ENCODE measurements around the gene NCEH1.

NCEH1 gene

DNA sequence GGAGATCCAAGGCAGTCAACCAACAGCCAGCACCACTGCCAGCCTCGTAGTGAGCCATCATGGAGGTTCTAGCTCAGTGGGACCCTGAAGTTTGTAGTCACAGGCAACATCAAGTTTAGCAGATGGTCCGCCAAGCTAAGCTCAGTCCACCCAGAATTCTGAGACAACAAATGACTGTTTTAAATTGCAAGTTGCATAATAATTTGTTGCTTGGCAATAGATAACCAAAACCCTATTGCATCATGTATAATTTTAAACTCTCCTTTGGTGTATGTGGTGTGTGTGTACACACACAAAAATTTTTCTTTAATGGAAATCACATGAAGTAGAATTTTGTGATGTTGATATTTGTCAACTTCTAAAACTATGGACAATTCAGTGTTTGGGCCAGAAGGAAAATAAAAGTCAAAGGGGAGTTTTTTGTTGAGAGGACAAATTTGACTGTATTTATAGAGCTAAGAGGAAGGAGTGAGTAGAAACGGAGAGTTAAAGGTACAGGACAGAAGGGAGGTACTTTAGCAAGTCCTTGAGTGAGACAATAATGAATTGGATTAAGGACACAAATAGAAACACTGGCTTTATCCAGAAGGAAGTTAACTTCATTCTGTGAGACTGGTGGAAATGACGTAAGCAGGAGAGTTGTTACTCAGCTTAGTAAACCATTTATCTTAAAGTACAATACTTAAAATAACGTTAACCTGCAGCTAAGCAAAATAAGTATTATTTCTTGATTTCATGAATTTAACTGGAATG is 83.6 kb downstream of the NCEH1 start:
- Histone ChIP-seq H3K27ac (ENCODE audit: low read length) (no peak overlapping the region), H3K9me3 (ENCODE audit: insufficient read depth, low read length, severe bottlenecking) (no peaks in the 10 kb centered on the region), H3K27me3 (ENCODE audit: insufficient read depth, low read length, poor library complexity) (no peaks in the 10 kb centered on the region), H3K36me3 (ENCODE audit: insufficient read depth, low read length) (no peaks in the 10 kb centered on the region), H3K9ac (ENCODE audit: low read depth, low read length) (no peak overlapping the region), H3K4me2 (ENCODE audit: insufficient read depth, low read length) (no peak overlapping the region), H2AFZ (ENCODE audit: low read depth, low read length) (no peak overlapping the region), H3K4me1 (ENCODE audit: insufficient read depth, low read length) (peaks cover 20% of the 10 kb centered on the region), H3K4me3 (ENCODE audit: low read depth in 1 of 2, low read length in 2 of 2) (no peak overlapping the region), H3K79me2 (ENCODE audit: insufficient read depth, low read length) (no peaks in the 10 kb centered on the region), H4K20me1 (ENCODE audit: insufficient read depth, low read length) (no peaks in the 10 kb centered on the region)
- ATAC-seq (ENCODE audit: insufficient read depth, low read depth) (no peak), DNase-seq (no peak)
- TF ChIP-seq CTCF (IDR thresholded peaks at IDR 0.05; ENCODE audit: borderline replicate concordance, extremely low read depth, low read length, poor library complexity, severe bottlenecking) (no peak), EZH2 (IDR thresholded peaks at IDR 0.05; ENCODE audit: borderline replicate concordance, low read depth, low read length, severe bottlenecking) (no peak)

DNA sequence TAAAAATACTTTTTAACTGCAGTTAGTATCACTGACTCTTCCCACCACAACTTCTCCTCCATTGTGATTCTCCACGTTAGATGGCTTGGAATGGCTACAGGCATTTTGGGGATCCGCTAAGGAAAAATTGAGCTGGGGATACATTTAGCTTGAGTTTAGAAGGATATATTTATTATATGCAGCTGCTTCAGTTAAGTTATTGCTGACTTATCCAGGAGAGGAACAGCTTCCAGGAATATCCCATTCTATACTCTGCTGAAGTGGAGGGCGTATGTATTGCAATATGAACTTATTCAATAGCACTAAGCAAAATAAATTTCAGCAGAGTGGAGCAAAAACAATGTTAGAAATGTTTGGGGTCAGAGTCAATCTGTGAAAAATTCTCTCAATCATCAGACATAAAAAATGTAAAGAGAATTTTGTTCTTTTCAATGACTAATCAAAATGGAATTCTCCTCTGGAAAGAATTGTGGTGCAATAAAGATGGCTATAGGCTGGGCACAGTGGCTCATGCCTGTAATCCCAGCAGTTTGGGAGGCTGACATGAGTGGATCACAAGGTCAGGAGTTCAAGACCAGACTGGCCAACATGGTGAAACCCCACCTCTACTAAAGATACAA is 84.7 kb downstream of the NCEH1 start:
- peaks cover 28% of the 10 kb centered on the region for H3K4me1 ChIP-seq (ENCODE audit: insufficient read depth, low read length)

DNA sequence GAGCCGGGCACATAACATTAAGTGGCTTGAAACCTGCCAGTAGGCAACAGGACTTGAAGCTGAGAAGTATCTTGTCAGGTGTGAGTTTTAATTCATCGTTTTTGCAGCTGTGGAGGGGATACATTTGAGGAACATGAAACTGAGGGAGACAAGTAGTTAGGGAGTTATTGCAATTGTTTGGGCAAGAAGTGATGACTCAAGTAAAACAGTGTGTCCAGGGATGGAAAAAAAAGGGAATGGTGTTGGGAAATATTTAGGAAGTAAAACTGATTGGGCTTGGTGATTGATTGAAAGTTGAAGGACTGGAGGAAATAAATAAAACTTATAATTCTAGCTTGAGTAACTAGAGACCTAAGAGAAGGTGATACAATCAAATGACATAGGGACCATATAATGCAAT is 85.5 kb downstream of the NCEH1 start:
- H3K4me1 ChIP-seq (ENCODE audit: insufficient read depth, low read length) = peaks cover 28% of the 10 kb centered on the region
- H3K4me3 ChIP-seq (ENCODE audit: low read depth in 1 of 2, low read length in 2 of 2) = no peak overlapping the region
- DNase-seq (no peak), ATAC-seq (ENCODE audit: insufficient read depth, low read depth) (no peak)
- H3K9me3 ChIP-seq (ENCODE audit: insufficient read depth, low read length, severe bottlenecking) = no peaks in the 10 kb centered on the region
- H3K9ac ChIP-seq (ENCODE audit: low read depth, low read length) = no peak overlapping the region
- H2AFZ ChIP-seq (ENCODE audit: low read depth, low read length) = no peak overlapping the region
- no peaks in the 10 kb centered on the region for H3K36me3 ChIP-seq (ENCODE audit: insufficient read depth, low read length)
- H3K27me3 ChIP-seq (ENCODE audit: insufficient read depth, low read length, poor library complexity) = no peaks in the 10 kb centered on the region
- H4K20me1 ChIP-seq (ENCODE audit: insufficient read depth, low read length) = no peaks in the 10 kb centered on the region
- H3K4me2 ChIP-seq (ENCODE audit: insufficient read depth, low read length) = no peak overlapping the region
- no peak for TF ChIP-seq CTCF (IDR thresholded peaks at IDR 0.05; ENCODE audit: borderline replicate concordance, extremely low read depth, low read length, poor library complexity, severe bottlenecking)
- TF ChIP-seq EZH2 (IDR thresholded peaks at IDR 0.05; ENCODE audit: borderline replicate concordance, low read depth, low read length, severe bottlenecking) = no peak
- H3K79me2 ChIP-seq (ENCODE audit: insufficient read depth, low read length) = no peaks in the 10 kb centered on the region
- H3K27ac ChIP-seq (ENCODE audit: low read length) = no peak overlapping the region

More for the DNA sequence above, 84.7 kb downstream of the NCEH1 start:
- TF ChIP-seq EZH2 (IDR thresholded peaks at IDR 0.05; ENCODE audit: borderline replicate concordance, low read depth, low read length, severe bottlenecking) = no peak
- TF ChIP-seq CTCF (IDR thresholded peaks at IDR 0.05; ENCODE audit: borderline replicate concordance, extremely low read depth, low read length, poor library complexity, severe bottlenecking) = no peak
- Histone ChIP-seq H3K9me3 (ENCODE audit: insufficient read depth, low read length, severe bottlenecking) (no peaks in the 10 kb centered on the region), H3K9ac (ENCODE audit: low read depth, low read length) (no peak overlapping the region), H2AFZ (ENCODE audit: low read depth, low read length) (no peak overlapping the region), H3K36me3 (ENCODE audit: insufficient read depth, low read length) (no peaks in the 10 kb centered on the region), H4K20me1 (ENCODE audit: insufficient read depth, low read length) (no peaks in the 10 kb centered on the region), H3K79me2 (ENCODE audit: insufficient read depth, low read length) (no peaks in the 10 kb centered on the region), H3K4me3 (ENCODE audit: low read depth in 1 of 2, low read length in 2 of 2) (no peak overlapping the region), H3K27me3 (ENCODE audit: insufficient read depth, low read length, poor library complexity) (no peaks in the 10 kb centered on the region), H3K27ac (ENCODE audit: low read length) (no peak overlapping the region), H3K4me2 (ENCODE audit: insufficient read depth, low read length) (no peak overlapping the region)
- ATAC-seq (ENCODE audit: insufficient read depth, low read depth) (no peak), DNase-seq (no peak)

All from DND-41 (cell line).